SU-DHL-6 (cell line): ENCODE measurements around the gene PQBP1.

Source experiments
- EZH2phosphoT487 ChIP-seq: fragments of 200-600 bp; sonication (generic), shearing (Covaris generic); conservative IDR thresholded peaks from 2 replicates; pipeline ENCODE4 v1.6.1; 2018; ENCODE audit warnings: mild to moderate bottlenecking, antibody characterized with exemption, low read length, moderate library complexity, mixed read lengths
- TF ChIP-seq, protein P1 (sequence below): fragments of 200-600 bp; sonication (generic); IDR thresholded peaks from one replicate; pipeline ENCODE4 v1.5.1; 2017; ENCODE audit warnings: antibody characterized with exemption, mild to moderate bottlenecking, low read length, moderate library complexity; ENCODE audit not compliant: insufficient read depth, poor library complexity, severe bottlenecking

DNA sequence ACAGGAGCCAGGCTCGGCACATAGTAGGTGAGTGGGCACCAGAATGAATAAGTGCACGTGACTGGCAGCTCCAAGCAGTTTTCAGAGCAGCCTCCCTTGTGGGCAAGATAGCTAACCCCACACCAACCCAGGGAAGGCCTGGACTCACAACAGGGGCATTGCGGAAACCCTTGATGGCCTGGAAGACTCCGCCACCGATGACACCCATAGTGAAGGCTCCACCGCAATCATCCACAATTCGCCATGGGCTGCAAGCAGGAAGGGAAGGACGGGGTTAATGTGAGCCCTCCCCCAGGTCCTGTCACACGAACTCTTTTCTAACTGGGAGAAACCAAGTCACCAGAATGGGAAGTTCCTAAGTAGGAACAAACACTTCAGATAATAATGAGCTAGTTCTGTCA is 1.1 kb upstream of the PQBP1 start:
- TF ChIP-seq, protein P1, sequence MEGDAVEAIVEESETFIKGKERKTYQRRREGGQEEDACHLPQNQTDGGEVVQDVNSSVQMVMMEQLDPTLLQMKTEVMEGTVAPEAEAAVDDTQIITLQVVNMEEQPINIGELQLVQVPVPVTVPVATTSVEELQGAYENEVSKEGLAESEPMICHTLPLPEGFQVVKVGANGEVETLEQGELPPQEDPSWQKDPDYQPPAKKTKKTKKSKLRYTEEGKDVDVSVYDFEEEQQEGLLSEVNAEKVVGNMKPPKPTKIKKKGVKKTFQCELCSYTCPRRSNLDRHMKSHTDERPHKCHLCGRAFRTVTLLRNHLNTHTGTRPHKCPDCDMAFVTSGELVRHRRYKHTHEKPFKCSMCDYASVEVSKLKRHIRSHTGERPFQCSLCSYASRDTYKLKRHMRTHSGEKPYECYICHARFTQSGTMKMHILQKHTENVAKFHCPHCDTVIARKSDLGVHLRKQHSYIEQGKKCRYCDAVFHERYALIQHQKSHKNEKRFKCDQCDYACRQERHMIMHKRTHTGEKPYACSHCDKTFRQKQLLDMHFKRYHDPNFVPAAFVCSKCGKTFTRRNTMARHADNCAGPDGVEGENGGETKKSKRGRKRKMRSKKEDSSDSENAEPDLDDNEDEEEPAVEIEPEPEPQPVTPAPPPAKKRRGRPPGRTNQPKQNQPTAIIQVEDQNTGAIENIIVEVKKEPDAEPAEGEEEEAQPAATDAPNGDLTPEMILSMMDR, result no peak
- TF ChIP-seq EZH2phosphoT487, result no peak
